GM19351 (cell line): ENCODE results near the gene OR1K1.
"Not testable (repeated sequence)": the region's sequence is repeated elsewhere in the genome, so short reads cannot be mapped to it uniquely, and the experiment has no call there.

Experiments used
- ATAC-seq: cut with Tn5 transposase; IDR thresholded peaks from one replicate; pipeline ENCODE4 v1.9.1; 2021; ENCODE audit warnings: mild to moderate bottlenecking, moderate library complexity; ENCODE audit not compliant: unreplicated experiment

OR1K1 gene, protein sequence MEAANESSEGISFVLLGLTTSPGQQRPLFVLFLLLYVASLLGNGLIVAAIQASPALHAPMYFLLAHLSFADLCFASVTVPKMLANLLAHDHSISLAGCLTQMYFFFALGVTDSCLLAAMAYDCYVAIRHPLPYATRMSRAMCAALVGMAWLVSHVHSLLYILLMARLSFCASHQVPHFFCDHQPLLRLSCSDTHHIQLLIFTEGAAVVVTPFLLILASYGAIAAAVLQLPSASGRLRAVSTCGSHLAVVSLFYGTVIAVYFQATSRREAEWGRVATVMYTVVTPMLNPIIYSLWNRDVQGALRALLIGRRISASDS

DNA sequence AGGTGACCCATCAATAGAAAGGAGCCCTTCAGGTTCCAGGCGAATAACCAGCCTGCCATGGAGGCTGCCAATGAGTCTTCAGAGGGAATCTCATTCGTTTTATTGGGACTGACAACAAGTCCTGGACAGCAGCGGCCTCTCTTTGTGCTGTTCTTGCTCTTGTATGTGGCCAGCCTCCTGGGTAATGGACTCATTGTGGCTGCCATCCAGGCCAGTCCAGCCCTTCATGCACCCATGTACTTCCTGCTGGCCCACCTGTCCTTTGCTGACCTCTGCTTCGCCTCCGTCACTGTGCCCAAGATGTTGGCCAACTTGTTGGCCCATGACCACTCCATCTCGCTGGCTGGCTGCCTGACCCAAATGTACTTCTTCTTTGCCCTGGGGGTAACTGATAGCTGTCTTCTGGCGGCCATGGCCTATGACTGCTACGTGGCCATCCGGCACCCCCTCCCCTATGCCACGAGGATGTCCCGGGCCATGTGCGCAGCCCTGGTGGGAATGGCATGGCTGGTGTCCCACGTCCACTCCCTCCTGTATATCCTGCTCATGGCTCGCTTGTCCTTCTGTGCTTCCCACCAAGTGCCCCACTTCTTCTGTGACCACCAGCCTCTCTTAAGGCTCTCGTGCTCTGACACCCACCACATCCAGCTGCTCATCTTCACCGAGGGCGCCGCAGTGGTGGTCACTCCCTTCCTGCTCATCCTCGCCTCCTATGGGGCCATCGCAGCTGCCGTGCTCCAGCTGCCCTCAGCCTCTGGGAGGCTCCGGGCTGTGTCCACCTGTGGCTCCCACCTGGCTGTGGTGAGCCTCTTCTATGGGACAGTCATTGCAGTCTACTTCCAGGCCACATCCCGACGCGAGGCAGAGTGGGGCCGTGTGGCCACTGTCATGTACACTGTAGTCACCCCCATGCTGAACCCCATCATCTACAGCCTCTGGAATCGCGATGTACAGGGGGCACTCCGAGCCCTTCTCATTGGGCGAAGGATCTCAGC is at the start of gene OR1K1:
OR1K1 (plus strand) TSS at position 58 of the 995 bp plus-strand sequence; CDS start at position 58, 0 bp downstream.
- ATAC-seq, result no peak

DNA sequence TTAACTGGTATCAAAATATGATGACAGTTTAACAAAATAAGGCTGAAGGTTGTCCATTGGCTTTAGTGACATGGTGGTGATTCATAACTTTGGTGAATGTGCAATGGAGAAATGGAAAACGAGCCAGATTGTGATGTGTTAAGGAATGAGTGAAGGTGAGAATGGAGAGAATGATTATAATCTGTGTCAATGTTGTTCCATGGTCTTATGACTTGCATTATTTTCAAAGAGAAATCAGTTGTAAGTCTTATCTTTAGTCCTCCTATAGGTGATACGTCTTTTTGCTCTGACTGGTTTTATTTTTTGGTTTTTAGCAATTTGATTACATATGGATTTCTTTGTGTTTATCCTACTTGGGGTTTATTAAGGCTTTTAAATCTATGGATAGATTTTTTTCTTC is 45.1 kb upstream of the OR1K1 start:
- ATAC-seq, result no peak

DNA sequence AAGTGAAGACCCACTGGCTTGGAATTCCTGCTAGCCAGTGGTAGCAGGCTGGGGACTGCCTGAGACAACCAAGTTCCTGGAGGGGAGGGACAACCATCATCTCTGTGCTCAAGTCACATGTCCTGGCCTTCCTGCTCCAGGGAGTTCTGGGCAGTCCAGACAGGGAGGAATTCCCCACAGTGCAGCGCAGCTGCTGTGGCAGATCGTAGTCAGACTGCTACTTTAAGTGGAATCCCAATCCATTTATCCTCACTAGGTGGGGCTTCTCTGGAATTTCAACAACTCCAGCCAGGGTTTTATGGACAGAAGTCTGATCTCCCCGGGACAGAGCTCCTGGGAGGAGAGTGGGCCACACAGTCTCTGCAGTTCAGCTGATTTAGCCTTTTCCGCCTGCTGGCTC is 32.1 kb upstream of the OR1K1 start:
- no peak for ATAC-seq

DNA sequence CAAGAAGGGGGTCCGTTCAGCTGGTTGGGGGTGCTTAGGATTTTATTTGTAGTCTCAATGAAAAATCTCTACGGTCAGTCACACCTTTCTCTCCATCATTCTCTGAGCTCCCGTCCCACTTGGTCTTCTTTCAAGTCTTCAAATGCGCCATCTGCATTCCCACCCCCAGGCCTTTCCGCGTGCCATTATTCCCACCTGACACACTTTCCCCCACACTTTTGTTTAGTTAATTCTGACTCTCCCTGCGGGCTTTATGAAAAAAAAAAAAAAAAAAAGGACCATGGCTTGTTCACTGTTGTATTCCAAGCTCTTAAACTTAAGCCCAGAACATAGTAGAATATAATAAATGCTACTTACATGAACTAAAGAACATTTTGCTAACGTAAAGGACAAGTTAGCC is 22.9 kb upstream of the OR1K1 start:
- no peak for ATAC-seq

DNA sequence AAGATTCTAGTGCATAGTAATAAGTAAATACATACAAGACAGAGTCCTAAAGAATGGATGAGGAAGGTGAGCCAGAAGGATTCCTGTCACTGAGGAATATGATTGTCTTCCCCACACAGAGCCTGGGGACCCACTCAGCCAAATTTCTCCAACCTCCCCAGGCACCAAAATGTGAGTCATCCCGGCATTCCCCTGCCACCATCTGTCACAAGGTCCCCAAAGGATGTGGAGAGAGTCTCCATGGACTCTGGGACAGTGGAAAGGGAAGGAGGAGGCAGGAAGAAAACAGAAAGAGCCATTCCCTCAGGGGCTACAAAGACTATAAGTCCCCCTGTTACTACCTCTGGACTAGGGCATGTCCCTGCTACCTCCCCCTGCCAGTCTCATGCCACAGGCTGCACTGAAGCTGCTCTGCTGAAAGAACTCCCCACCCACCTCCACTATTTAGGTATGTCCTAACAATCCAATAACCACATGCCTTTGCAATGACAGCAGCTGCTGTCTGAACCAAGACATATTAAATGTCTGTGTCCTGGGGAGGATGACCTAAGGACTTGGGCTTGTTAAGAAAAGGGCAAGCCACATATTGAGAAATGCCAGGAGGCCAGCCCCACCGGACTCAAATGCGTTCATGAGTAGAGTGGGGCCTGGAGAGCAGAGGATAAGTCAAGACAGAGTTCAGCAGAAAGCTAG is 21.8 kb upstream of the OR1K1 start:
- no peak for ATAC-seq

DNA sequence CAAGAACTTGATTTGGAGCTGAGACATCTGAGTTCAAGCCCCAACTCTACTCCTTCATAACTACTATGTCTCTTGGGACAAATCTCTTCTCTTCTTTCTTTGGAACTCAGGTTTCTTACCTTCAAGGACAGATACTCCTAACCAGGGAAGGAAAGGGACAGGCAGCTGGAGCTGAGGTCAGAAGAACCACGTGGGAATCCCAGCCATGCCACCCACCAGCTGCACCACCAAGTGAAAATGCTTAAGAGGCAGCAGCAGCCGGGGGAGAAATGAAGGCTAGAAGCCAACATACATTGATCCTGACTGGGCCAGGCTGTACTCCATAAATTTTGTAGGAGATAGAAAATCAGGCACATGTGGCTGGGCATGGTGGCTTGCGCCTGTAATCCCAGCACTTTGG is 20.7 kb upstream of the OR1K1 start:
- ATAC-seq, result no peak

DNA sequence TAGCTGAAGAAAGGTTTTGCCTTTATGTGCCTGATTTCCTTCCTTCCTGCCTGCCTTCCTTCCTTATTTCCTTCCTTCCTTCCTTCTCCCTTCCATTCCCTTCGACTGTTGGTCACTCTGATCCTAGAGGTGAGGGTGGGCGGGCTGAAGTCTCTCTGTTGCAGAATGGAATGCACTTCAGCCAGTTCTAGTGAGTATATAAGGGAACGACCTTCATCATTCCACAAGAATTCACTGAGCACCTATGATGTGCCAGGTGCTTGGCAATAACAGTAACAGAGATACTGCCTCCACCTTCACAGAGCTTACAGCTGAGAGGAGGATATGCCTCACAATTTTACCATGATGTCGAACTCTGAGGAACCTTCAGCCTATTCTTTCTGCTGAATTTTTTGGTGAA is 19.9 kb upstream of the OR1K1 start:
- ATAC-seq, result no peak

DNA sequence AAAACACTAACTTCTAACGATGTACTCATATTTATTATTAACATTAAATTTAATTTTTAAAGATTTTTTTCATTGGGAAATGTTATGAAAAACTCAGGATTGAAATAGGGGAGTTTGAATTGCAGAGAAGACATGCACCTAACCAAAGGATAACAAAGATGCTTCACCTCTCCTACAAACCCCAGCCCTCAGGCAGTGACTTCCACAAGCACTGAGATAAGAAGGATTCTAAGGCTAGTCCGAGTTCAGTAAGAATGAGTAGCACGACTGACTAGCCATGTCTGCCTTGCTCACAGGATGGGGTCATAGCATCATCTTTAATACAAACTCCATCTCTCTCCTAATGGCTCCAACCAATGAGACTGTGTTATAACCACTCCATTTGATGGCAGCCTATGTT is 18.3 kb upstream of the OR1K1 start:
- no peak for ATAC-seq

DNA sequence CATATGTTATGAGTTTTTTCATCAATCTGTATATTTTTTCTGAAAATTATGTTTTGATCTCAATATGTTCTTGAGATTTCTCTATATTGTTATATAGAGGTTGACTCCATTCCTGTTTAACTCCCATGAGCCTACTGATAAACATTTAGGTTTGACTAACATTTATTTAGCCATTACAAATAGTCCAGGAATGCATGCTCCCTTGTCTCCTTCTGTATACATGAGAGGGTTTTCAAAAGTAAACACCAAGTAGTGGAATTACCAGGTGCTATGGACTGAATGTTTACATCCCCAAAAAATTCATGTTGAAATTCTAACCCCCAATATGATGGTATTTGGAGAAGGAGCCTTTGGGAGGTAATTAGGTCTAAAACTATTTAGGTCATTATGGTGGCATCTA is 14.7 kb upstream of the OR1K1 start:
- no peak for ATAC-seq

DNA sequence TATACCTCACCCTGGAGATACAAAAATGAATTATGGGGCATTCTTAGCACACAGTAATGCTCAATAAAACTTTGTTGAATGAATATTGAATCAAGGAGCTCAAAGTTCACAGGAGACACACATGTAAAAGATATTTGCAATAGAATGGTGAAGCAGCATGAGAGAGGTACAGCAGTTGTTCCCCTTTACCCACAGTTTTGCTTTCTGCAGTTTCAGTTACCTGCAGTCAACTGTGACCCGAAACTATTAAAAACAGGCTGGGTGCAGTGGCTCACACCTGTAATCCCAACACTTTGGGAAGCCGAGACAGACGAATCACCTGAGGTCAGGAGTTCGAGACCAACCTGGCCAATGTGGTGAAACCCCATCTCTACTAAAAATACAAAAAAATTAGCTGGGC is 13.6 kb upstream of the OR1K1 start:
- no peak for ATAC-seq

DNA sequence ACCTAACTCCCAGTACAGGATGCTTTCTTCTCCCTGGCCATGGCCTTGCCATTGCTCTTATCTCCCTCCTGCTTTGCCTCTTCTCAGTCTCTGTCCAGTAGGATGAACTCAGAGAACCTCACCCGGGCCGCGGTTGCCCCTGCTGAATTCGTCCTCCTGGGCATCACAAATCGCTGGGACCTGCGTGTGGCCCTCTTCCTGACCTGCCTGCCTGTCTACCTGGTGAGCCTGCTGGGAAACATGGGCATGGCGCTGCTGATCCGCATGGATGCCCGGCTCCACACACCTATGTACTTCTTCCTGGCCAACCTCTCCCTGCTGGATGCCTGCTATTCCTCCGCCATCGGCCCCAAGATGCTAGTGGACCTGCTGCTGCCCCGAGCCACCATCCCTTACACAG is 11.1 kb upstream of the OR1K1 start, which contains the start of gene OR5C1:
OR5C1 (plus strand) TSS at position 103 of the 400 bp plus-strand sequence; CDS start at position 103, 0 bp downstream.
- no peak for ATAC-seq

DNA sequence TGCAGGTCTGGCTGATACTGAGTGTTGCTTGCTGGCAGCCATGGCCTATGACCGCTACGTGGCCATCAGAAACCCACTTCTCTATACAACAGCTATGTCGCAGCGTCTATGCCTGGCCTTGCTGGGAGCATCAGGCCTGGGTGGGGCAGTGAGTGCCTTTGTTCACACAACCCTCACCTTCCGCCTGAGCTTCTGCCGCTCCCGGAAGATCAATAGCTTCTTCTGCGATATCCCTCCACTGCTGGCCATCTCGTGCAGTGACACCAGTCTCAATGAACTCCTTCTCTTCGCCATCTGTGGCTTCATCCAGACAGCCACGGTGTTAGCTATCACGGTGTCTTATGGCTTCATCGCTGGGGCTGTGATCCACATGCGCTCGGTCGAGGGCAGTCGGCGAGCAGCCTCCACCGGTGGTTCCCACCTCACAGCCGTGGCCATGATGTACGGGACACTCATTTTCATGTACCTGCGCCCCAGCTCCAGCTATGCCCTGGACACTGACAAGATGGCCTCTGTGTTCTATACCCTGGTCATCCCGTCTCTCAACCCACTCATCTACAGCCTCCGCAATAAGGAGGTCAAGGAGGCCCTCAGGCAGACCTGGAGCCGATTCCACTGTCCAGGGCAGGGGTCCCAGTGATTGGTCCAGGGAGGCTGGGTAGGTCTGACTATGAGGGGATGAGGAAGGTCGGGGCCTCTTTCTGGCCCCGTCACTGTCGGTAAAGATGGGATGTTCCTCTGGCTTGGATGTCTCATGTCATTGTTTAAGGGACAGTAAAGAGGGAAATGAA is 10.5 kb upstream of the OR1K1 start:
- no peak for ATAC-seq

DNA sequence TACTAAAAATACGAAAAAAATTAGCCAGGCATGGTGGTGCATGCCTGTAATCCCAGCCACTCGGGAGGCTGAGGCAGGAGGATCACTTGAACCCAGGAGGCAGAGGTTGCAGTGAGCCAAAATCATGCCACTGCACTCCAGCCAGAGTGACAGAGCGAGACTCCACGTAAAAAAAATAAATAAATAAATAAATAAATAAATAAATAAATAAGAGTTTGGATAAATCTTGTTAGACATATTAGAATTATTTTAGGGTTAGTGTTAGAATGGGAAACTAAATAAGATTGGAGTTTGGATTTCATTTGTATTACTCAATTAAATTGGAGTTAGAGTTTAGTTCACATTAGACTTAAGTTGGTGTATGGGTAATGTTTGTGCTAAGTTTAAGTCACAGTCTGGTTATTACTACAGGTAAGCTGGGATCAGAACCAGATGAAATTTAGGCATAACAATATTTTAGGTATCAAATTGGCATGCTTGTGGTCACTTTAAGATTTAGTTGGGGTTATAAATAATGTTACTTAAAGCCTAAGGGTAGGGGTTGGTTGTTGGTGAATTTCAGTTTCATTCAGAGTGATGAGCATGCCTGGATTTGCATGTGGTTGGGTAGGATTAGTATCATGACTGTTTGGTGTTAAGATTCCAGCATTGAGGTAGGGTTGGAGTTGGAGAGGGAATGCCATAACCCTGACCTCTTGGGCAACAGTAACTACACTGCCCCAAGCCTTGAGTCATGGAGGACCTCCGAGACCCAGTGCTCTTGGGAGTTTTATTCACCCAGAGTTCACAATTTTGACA is 7.9 kb upstream of the OR1K1 start:
- no peak for ATAC-seq

DNA sequence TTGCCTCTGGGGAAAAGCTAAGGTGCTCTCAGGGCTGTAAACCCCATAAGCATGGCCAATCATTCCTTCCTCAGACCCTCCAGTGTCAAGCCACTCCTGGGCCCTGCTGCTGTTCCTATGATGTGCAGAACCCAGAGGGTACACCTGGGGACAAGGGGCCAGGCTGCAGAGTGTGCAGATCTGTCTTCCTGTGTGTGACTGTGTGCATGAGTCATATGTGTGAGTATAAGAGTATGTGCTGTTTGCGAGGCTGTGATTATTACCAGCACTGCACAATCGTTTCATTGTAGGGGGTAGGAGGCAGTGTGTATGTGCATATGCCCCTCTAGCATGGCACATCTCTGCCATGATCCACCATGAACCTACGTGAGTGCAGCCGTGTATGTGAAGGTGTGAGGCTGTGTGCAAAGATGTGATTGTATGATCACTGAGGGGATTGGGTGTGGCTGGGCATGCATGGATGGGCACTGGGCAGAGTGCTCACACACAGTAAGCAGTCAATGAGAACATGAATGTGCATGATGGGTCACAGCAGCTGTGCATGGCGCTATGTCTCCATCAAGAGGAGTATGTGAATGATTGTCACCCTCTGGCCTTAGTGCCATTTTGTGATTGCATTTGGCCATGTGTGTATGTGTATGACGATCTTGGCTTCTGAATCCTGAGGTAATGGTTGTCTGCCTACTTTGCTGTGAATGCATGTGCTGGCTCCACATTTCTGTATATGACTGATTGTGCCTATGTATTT is 2.4 kb upstream of the OR1K1 start:
- ATAC-seq, result no peak

DNA sequence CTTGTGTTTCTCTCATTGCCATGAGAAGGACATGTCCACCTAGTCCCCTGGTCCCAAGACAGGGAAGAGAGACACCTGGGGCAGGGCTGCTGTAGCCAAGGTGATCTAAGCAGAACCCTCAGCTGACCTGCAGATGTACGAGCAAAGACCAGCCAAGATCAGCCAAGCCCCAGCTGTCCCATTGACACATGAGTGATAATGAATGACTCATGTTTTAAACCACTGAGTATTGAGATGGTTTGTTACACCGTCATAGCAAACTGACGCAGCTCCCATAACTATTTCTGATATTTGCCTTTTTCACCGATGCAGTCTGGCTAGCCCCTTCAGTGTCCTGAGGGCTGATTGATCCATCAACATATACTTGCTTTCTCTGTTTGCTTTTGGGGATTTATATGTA is 6.7 kb downstream of the OR1K1 start:
- no peak for ATAC-seq

DNA sequence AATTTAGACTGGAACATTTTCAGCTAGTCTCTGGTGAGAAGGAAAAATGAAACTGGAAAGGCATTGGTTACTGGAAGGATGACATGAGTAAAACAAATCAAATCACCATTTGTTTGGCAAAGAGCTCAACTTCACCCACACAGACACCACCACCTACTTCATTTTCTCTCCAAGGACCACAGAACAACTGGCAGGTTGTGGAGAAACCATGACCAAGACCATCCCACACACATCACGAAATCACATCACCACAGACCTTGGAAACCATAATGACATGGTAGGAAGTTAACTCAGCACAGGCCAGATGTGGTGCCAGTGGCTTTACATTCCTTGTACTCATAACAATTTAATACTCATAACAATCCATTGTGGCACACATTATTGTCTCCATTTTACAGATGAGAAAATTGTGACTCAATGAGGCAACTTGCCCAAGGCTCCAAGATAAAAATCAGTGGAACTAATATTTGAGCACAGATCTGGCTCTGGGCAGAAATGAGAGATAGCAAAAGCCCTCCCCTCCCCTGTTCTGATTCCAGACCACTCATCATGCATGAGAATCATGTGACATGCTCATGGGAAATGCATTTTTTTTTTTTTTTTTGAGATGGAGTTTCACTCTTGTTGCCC is 7.5 kb downstream of the OR1K1 start:
- ATAC-seq, result no peak

DNA sequence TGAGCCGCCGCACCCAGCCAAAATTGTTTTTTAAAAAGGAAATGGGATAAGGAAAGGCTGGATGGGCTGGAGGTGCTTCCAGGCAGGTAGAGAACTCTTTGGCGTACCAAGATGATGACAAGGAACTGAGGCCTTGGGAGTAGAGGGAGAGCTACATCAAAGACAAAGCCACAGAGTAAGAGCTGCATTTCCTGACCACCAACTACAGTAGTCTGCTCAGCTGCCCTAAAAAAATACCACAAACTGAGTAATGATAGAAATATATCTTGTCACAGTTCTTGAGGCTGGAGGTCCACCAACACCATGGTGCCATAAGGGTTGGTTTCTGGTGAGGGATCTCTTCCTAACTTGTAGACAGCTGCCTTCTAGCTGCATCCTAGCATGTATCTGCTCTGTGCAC is 8.2 kb downstream of the OR1K1 start:
- ATAC-seq, result no peak

DNA sequence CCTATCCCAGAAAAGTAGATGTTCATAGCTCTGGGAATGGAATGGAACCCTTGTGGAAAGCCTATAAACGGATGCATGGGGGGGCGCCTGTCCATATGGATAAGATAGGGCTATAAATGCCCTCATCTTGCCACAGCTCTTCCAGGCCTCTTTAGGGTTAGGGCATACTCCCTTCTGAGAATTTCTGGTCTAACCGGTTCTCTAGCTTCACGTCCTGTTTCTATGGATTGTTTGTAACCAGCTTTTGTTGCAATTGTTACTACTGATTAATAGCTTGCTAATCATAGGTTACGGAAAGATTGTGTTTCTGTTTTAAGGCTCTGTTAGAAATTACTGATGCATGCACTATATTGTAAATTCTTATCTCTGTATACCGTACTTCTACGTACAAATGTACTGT is 9.3 kb downstream of the OR1K1 start:
- not testable (repeated sequence) for ATAC-seq
